Liver (tissue), 9 donors: ENCODE data around the gene LAMB1. TPM values are rescaled to one million over a fixed set of nuclear protein-coding genes. Genes with fewer than 3 reads are reported as not detected.
"Not testable (repeated sequence)": the region's sequence is repeated elsewhere in the genome, so short reads cannot be mapped to it uniquely, and the experiment has no call there.

ENCODE experiments used
- DNase-seq: peaks from one replicate; pipeline ENCODE4 v3.0.0-alpha.2; 2017; ENCODE audit warnings: low spot score
- H3K27ac ChIP-seq, 2 donors: one replicate each; pipeline ENCODE4 v1.7.0; 2013; ENCODE audit warnings: inconsistent platforms in 2 of 2, low read length in 2 of 2, control low read depth in 1 of 2, low read depth in 1 of 2, mild to moderate bottlenecking in 1 of 2
- H3K27me3 ChIP-seq, 4 donors: one replicate each; pipeline versions ENCODE4 v1.6.1 to v1.7.0; 2013; ENCODE audit warnings: low read length in 3 of 4, inconsistent platforms in 1 of 4, mild to moderate bottlenecking in 1 of 4, moderate library complexity in 1 of 4; ENCODE audit not compliant: control insufficient read depth in 4 of 4, insufficient read depth in 4 of 4
- H3K36me3 ChIP-seq, 4 donors: one replicate each; pipeline versions ENCODE4 v1.6.1 to v1.7.0; 2013; ENCODE audit warnings: low read length in 3 of 4, mild to moderate bottlenecking in 3 of 4, low read depth in 1 of 4, moderate library complexity in 1 of 4; ENCODE audit not compliant: control insufficient read depth in 4 of 4, insufficient read depth in 3 of 4
- H3K4me1 ChIP-seq, 4 donors: one replicate each; pipeline versions ENCODE4 v1.6.1 to v1.7.0; 2013; ENCODE audit warnings: low read length in 3 of 4, mild to moderate bottlenecking in 3 of 4, moderate library complexity in 1 of 4; ENCODE audit not compliant: control insufficient read depth in 4 of 4, insufficient read depth in 4 of 4
- H3K4me3 ChIP-seq, 3 donors: one replicate each; pipeline versions ENCODE4 v1.6.1 to v1.7.0; 2013; ENCODE audit warnings: low read length in 3 of 3, control low read depth in 1 of 3, low read depth in 1 of 3, mild to moderate bottlenecking in 1 of 3
- H3K9ac ChIP-seq, 2 donors: one replicate each; pipeline ENCODE4 v1.7.0; 2013; ENCODE audit warnings: low read length in 2 of 2, mild to moderate bottlenecking in 2 of 2, moderate library complexity in 2 of 2, control low read depth in 1 of 2, low read depth in 1 of 2
- H3K9me3 ChIP-seq, 4 donors: one replicate each; pipeline versions ENCODE4 v1.6.1 to v1.7.0; 2013; ENCODE audit warnings: low read length in 3 of 4; ENCODE audit not compliant: control insufficient read depth in 4 of 4
- FOXA1 ChIP-seq: IDR thresholded peaks from 2 replicates; pipeline ENCODE4 v1.6.1; 2016; ENCODE audit warnings: antibody characterized with exemption
- FOXA2 ChIP-seq: IDR thresholded peaks from 2 replicates; pipeline ENCODE4 v1.6.1; 2016; ENCODE audit warnings: antibody characterized with exemption
- HNF4A ChIP-seq, 2 donors: conservative IDR thresholded peaks; 2 replicates each; pipeline ENCODE4 v1.6.1; 2016; ENCODE audit warnings: antibody characterized with exemption in 2 of 2, mild to moderate bottlenecking in 2 of 2
- HNF4G ChIP-seq: IDR thresholded peaks from 2 replicates; pipeline ENCODE4 v1.6.1; 2016; ENCODE audit warnings: antibody characterized with exemption
- NR2F2 ChIP-seq: IDR thresholded peaks from 2 replicates; pipeline ENCODE4 v1.6.1; 2016; ENCODE audit warnings: antibody characterized with exemption
- RAD21 ChIP-seq, 2 donors: IDR thresholded peaks; 2 replicates each; pipeline ENCODE4 v1.6.1; 2016; ENCODE audit warnings: antibody characterized with exemption in 2 of 2, mild to moderate bottlenecking in 2 of 2
- RXRA ChIP-seq, 2 donors: IDR thresholded peaks; 2 replicates each; pipeline ENCODE4 v1.6.1; 2017 to 2018; ENCODE audit warnings: antibody characterized with exemption in 2 of 2, mild to moderate bottlenecking in 1 of 2
- TAF1 ChIP-seq: conservative IDR thresholded peaks from 2 replicates; pipeline ENCODE4 v1.6.1; 2016; ENCODE audit warnings: antibody characterized with exemption, mild to moderate bottlenecking
- WGBS: extraction: QIAGEN DNeasy Blood & Tissue Kit; methylation state at CpG from one replicate; pipeline ENCODE4 v1.1.7; 2013; 5-methylcytosine and 5-hydroxymethylcytosine counted together
- polyA plus RNA-seq, 2 donors: library from polyadenylated mRNA; stranded (reverse) in 1 of 2; unstranded in 1 of 2; fragments of 200-250 nt in 1 of 2; fragments of >200 nt in 1 of 2; fragmentation: Nextera tagmentation in 1 of 2; extraction: Ambion mirVana in 1 of 2; gene quantifications; one replicate each; pipeline versions ENCODE4 v1.2.1 to v1.2.3, GENCODE V29; 2013 to 2015
- total RNA-seq, 2 donors: library from RNA; depleted of rRNA; stranded (reverse); fragments of >200 nt; gene quantifications; one replicate each; pipeline ENCODE4 v1.2.3, GENCODE V29; 2014
- TF ChIP-seq, protein P1 (sequence below): IDR thresholded peaks from 2 replicates; pipeline ENCODE4 v1.6.1; 2016; ENCODE audit warnings: antibody characterized with exemption
- TF ChIP-seq, protein P2 (sequence below): IDR thresholded peaks from 2 replicates; pipeline ENCODE4 v1.6.1; 2016; ENCODE audit warnings: antibody characterized with exemption, mild to moderate bottlenecking
- TF ChIP-seq, protein P3 (sequence below): IDR thresholded peaks from 2 replicates; pipeline ENCODE4 v1.6.1; 2016; ENCODE audit warnings: antibody characterized with exemption
- TF ChIP-seq, protein P4 (sequence below): fragments of 150-350 bp; IDR thresholded peaks from 2 replicates; pipeline ENCODE4 v1.5.1; 2017; ENCODE audit warnings: improper control_type of control experiment, low read depth, low read length; ENCODE audit not compliant: missing input control
- TF ChIP-seq, protein P5 (sequence below): IDR thresholded peaks from 2 replicates; pipeline ENCODE4 v1.6.1; 2016; ENCODE audit warnings: antibody characterized with exemption
- donor health status: healthy.
- donor health status: healthy.
- donor health status: healthy.
- donor health status: healthy.
- donor health status: healthy.

The LAMB1 gene
- total and polyA plus RNA-seq, 4 donors = 12.6 to 63.1 (median 25.8) TPM

DNA sequence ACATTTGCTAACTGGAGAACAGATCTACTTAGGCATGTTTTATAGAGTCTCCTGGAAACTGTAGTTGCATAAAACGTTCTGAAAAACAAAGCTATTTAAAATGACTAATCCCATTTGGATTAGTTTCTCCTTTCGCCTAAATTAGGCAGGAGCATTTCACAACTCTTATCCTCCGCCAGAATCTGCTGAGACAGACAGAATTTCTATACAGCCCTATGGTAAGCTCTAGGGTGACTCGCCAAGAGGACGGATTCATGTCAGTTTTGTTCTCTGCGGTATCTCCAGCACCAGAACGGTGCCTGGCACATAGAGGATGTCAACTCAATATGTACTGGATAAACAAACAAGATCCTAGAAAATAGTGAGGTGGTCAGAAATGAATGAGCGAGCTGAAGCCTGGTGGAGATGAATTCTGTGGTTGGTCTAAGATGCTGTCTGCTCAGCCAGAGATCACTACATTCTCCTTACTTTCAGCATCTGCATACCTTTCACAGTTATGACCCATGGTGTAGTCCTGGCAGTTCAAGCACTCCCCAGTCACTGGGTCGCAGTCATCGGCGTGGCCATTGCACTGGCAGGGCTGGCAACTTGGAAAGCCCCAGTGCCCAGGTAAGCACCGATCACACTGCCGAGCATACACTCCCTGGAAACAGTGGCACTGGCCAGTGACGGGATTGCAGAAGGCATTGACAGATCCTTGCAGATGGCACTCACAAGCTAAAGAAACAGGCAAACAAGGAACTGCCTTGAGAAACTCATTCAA is 44.0 kb downstream of the LAMB1 start:
- Histone ChIP-seq H3K4me1 (no peaks in the 10 kb centered on the region), H3K9me3 (no peaks in the 10 kb centered on the region), H3K27ac (no peak overlapping the region), H3K36me3 (peaks cover 0 to 2% (median 0%) of the 10 kb centered on the region in 4 donors), H3K9ac (no peak overlapping the region), H3K27me3 (peaks cover 0 to 2% (median 0%) of the 10 kb centered on the region in 4 donors), H3K4me3 (no peak overlapping the region)
- WGBS = 62% methylated on average over 14 of the region's 14 CpGs
- DNase-seq = no peak
- TF ChIP-seq, protein P1, sequence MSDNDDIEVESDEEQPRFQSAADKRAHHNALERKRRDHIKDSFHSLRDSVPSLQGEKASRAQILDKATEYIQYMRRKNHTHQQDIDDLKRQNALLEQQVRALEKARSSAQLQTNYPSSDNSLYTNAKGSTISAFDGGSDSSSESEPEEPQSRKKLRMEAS = no peak
- TF ChIP-seq, protein P2, sequence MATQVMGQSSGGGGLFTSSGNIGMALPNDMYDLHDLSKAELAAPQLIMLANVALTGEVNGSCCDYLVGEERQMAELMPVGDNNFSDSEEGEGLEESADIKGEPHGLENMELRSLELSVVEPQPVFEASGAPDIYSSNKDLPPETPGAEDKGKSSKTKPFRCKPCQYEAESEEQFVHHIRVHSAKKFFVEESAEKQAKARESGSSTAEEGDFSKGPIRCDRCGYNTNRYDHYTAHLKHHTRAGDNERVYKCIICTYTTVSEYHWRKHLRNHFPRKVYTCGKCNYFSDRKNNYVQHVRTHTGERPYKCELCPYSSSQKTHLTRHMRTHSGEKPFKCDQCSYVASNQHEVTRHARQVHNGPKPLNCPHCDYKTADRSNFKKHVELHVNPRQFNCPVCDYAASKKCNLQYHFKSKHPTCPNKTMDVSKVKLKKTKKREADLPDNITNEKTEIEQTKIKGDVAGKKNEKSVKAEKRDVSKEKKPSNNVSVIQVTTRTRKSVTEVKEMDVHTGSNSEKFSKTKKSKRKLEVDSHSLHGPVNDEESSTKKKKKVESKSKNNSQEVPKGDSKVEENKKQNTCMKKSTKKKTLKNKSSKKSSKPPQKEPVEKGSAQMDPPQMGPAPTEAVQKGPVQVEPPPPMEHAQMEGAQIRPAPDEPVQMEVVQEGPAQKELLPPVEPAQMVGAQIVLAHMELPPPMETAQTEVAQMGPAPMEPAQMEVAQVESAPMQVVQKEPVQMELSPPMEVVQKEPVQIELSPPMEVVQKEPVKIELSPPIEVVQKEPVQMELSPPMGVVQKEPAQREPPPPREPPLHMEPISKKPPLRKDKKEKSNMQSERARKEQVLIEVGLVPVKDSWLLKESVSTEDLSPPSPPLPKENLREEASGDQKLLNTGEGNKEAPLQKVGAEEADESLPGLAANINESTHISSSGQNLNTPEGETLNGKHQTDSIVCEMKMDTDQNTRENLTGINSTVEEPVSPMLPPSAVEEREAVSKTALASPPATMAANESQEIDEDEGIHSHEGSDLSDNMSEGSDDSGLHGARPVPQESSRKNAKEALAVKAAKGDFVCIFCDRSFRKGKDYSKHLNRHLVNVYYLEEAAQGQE = no peak
- TF ChIP-seq RAD21 (IDR thresholded peaks at IDR 0.05) (no peak), NR2F2 (no peak), HNF4A (conservative IDR thresholded peaks at IDR 0.05) (no peak), FOXA1 (no peak), FOXA2 (no peak), TAF1 (no peak), HNF4G (no peak)
- TF ChIP-seq, protein P3, sequence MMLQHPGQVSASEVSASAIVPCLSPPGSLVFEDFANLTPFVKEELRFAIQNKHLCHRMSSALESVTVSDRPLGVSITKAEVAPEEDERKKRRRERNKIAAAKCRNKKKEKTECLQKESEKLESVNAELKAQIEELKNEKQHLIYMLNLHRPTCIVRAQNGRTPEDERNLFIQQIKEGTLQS = no peak
- TF ChIP-seq, protein P4, sequence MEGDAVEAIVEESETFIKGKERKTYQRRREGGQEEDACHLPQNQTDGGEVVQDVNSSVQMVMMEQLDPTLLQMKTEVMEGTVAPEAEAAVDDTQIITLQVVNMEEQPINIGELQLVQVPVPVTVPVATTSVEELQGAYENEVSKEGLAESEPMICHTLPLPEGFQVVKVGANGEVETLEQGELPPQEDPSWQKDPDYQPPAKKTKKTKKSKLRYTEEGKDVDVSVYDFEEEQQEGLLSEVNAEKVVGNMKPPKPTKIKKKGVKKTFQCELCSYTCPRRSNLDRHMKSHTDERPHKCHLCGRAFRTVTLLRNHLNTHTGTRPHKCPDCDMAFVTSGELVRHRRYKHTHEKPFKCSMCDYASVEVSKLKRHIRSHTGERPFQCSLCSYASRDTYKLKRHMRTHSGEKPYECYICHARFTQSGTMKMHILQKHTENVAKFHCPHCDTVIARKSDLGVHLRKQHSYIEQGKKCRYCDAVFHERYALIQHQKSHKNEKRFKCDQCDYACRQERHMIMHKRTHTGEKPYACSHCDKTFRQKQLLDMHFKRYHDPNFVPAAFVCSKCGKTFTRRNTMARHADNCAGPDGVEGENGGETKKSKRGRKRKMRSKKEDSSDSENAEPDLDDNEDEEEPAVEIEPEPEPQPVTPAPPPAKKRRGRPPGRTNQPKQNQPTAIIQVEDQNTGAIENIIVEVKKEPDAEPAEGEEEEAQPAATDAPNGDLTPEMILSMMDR = no peak
- TF ChIP-seq, protein P5, sequence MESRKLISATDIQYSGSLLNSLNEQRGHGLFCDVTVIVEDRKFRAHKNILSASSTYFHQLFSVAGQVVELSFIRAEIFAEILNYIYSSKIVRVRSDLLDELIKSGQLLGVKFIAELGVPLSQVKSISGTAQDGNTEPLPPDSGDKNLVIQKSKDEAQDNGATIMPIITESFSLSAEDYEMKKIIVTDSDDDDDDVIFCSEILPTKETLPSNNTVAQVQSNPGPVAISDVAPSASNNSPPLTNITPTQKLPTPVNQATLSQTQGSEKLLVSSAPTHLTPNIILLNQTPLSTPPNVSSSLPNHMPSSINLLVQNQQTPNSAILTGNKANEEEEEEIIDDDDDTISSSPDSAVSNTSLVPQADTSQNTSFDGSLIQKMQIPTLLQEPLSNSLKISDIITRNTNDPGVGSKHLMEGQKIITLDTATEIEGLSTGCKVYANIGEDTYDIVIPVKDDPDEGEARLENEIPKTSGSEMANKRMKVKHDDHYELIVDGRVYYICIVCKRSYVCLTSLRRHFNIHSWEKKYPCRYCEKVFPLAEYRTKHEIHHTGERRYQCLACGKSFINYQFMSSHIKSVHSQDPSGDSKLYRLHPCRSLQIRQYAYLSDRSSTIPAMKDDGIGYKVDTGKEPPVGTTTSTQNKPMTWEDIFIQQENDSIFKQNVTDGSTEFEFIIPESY = no peak

DNA sequence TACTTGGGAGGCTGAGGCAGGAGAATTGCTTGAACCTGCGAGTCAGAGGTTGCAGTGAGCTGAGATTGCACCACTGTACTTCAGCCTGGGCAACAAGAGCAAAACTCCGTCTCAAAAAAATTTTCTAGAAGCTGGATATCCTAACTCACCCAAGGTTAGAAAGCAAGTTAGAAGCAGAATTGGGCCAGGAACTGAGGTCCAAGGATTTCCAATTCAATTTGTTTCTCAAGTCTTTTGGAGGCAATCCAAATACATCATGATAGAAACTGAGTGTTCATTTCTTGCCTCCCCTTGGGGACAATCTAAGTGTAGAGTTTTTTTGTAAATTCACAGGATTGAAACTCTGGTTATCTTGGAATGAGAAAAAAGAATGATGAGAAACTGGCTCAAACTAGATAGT is 45.5 kb downstream of the LAMB1 start:
- H3K36me3 ChIP-seq = peaks cover 0 to 2% (median 0%) of the 10 kb centered on the region in 4 donors
- peaks cover 0 to 2% (median 0%) of the 10 kb centered on the region in 4 donors for H3K27me3 ChIP-seq
- TF ChIP-seq, protein P4 = no peak
- no peak for TF ChIP-seq RXRA (IDR thresholded peaks at IDR 0.05)
- no peak overlapping the region for H3K9ac ChIP-seq
- no peaks in the 10 kb centered on the region for H3K4me1 ChIP-seq
- no peak for DNase-seq
- no peaks in the 10 kb centered on the region for H3K9me3 ChIP-seq
- WGBS = 81% methylated on average over 2 of the region's 2 CpGs
- no peak overlapping the region for H3K4me3 ChIP-seq
- H3K27ac ChIP-seq = no peak overlapping the region

DNA sequence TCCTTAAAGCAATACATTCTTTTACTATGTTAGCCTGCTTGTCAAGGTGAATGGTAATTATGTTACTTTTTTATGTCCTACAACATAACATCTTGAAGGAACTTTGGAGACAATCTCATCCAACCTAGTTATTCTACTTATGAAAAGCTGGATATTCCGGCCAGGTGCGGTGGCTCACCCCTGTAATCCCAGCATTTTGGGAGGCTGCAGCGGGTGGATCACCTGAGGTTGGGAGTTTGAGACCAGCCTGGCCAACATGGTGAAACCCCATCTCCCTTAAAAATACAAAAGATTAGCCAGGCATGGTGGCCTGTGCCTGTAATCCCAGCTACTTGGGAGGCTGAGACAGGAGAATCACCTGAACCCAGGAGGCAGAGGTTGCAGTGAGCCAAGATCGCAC is 46.0 kb downstream of the LAMB1 start:
- DNase-seq, H3K36me3 ChIP-seq: not testable (repeated sequence)
- WGBS = 95% methylated on average over 4 of the region's 4 CpGs

More for the DNA sequence above, 46.0 kb downstream of the LAMB1 start:
- not testable (repeated sequence) for H3K27me3 ChIP-seq, H3K4me1 ChIP-seq, H3K9ac ChIP-seq, H3K4me3 ChIP-seq, H3K27ac ChIP-seq, H3K9me3 ChIP-seq
